OCI-LY1 (cell line): ENCODE measurements around the gene EEF1G.

Experiments used
- EZH2 ChIP-seq: fragments of 200-600 bp; sonication (generic), shearing (Covaris generic); IDR thresholded peaks from 2 replicates; pipeline ENCODE4 v1.8.0; 2017; ENCODE audit warnings: borderline replicate concordance, mixed run types, mild to moderate bottlenecking, antibody characterized with exemption, low read length, moderate library complexity, mixed read lengths
- TF ChIP-seq, protein P1 (sequence below): fragments of 200-600 bp; sonication (generic), shearing (Covaris generic); IDR thresholded peaks from 2 replicates; pipeline ENCODE4 v1.5.1; 2017; ENCODE audit warnings: mild to moderate bottlenecking, antibody characterized with exemption, low read length, moderate library complexity, mixed read lengths

DNA sequence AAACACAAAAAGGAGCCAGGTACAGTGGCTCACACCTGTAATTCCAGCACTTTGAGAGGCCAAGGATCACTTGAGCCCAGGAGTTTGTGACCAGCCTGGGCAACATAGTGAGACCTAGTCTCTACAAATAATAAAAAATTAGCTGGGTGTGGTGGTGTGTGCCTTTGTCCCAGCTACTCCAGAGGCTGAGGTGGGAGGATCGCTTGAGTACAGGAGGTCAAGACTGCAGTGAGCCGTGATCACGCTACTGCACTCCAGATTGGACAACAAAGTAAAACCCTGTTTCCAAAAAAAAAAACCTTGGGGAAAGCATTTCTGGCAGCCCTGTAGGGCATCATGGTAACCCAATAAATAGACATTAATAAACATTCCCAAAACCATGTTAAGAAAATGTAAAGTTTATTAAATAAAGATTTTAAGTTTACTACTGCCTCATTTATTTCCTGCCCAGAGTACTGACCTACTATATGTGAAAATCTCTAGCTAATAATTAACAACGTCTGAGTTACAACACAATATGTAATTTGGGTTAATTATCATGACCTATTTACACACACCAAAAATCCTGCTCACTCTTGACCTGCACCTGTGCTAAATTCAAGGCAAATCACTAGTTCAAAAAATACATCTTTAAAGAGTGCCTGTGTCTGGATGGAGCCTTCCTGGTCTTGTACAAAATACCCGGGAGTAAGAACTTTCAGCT lies 8.4 kb downstream of the EEF1G start:
- no peak for TF ChIP-seq EZH2
- TF ChIP-seq, protein P1, sequence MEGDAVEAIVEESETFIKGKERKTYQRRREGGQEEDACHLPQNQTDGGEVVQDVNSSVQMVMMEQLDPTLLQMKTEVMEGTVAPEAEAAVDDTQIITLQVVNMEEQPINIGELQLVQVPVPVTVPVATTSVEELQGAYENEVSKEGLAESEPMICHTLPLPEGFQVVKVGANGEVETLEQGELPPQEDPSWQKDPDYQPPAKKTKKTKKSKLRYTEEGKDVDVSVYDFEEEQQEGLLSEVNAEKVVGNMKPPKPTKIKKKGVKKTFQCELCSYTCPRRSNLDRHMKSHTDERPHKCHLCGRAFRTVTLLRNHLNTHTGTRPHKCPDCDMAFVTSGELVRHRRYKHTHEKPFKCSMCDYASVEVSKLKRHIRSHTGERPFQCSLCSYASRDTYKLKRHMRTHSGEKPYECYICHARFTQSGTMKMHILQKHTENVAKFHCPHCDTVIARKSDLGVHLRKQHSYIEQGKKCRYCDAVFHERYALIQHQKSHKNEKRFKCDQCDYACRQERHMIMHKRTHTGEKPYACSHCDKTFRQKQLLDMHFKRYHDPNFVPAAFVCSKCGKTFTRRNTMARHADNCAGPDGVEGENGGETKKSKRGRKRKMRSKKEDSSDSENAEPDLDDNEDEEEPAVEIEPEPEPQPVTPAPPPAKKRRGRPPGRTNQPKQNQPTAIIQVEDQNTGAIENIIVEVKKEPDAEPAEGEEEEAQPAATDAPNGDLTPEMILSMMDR = no peak
